ENCODE results near the gene KIRREL3. TPM values are rescaled to one million over a fixed set of nuclear protein-coding genes. Genes with fewer than 3 reads are reported as not detected.

The KIRREL3 gene
- polyA plus RNA-seq, 1 experiment = 2.3 TPM

DNA sequence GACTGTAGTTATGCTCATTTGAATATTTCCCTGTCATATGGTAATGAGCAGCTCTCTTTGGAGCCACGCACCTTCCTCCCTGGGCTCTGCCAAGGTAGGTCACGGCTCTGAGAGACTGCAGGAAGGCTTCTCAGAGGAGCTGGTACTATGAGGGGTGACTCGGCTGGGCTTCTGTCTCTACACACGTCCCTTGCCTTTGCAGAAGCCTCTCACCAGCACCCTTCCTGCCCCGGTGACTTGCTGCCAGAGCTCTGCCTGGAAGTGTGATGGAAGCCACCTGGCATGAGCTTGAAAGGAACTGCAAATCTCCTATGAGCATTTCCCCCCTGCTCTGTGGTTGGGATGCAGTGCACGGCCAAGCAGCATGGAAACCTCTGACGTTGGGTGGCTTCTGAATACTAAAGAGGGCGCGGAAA, 74.2 kb downstream of the KIRREL3 start:
- TF ChIP-seq, protein P1, sequence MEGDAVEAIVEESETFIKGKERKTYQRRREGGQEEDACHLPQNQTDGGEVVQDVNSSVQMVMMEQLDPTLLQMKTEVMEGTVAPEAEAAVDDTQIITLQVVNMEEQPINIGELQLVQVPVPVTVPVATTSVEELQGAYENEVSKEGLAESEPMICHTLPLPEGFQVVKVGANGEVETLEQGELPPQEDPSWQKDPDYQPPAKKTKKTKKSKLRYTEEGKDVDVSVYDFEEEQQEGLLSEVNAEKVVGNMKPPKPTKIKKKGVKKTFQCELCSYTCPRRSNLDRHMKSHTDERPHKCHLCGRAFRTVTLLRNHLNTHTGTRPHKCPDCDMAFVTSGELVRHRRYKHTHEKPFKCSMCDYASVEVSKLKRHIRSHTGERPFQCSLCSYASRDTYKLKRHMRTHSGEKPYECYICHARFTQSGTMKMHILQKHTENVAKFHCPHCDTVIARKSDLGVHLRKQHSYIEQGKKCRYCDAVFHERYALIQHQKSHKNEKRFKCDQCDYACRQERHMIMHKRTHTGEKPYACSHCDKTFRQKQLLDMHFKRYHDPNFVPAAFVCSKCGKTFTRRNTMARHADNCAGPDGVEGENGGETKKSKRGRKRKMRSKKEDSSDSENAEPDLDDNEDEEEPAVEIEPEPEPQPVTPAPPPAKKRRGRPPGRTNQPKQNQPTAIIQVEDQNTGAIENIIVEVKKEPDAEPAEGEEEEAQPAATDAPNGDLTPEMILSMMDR (IDR thresholded peaks at IDR 0.05; ENCODE audit: low read depth, low read length) = no peak
- ChIA-PET POLR2A (no interaction called here), CTCF (no interaction called here)
- H3K9me3 ChIP-seq (ENCODE audit: control insufficient read depth, insufficient read depth, low read length) = no peaks in the 10 kb centered on the region
- no peak for DNase-seq (ENCODE audit: low read depth, low spot score)
- H3K4me3 ChIP-seq (ENCODE audit: low read depth, low read length) = no peak overlapping the region
- H3K27ac ChIP-seq (ENCODE audit: low read depth, low read length) = peak overlapping the region; percentile 21
- no peaks in the 10 kb centered on the region for H3K27me3 ChIP-seq (ENCODE audit: control insufficient read depth, insufficient read depth, low read length)

DNA sequence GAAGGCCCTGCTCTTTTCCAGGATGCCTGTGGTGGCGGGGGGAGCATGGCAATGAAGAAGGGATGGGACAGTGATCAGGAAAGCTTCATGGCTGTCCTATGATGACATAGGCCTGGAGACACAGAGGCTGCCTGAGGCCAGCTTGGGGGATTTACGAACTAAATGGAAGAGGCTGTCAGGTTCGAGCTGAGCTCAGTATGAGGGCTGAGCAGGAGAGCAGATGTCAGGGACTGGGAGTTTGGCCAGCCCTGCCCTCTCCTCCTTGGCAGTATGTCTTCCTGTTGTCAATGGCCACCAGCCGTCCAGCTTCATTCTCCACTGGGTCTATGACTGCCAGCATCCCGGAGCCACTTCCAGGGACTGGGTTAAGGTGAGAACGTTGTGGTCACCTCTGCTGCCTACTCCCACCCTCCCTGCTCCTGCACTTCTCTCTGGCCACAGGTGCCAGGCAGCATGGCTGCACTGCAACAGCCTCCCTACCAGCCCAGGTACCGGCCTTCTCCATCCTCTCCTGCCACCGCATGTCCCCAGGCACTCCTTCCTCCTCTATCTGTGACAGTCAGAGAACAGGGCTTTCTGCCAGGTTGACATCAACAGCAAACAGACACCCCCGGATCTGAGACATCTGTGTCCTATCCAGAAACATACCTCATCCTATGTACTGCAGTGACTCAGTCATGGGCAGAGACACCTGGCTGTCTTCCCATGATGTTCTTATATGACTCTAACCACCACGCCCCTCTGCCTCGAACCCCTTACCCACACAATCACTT, 75.1 kb downstream of the KIRREL3 start:
- DNase-seq (ENCODE audit: low read depth, low spot score) = no peak
- CTCF ChIA-PET = no interaction called here
- POLR2A ChIA-PET = no interaction called here

DNA sequence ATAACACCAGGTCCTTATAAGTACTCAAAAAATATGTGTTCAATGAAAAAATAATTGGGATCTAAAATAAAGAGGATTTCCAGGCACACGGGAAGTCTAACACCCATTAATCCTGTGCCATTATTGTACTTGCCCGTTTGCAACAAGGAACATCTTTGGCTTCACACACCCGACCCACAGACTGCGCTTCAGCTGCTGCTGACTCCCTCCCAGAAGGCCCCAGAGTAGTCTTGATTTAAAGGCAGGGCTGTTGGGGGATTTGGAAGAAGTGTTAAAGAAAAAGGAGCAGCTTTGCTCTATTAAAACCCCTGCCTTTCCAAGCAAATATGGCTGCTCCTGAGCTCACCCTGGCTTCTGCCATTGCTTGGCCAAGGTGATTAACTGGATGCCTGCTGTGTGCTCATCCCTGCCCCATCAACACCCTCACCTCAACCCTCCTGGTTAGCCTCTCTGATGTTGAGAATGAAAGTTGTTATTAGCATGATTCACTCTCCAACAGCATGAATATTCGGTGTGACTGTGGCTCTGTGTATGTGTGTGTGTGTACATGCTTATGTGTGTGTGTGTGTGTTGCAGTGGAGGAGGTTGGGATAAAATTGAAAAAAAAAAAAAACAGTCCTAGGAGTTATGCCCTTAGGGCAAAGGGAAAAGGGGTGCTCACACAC, 76.1 kb downstream of the KIRREL3 start:
- no peak overlapping the region for H3K4me3 ChIP-seq (ENCODE audit: low read depth, low read length)
- TF ChIP-seq, protein P1 (IDR thresholded peaks at IDR 0.05; ENCODE audit: low read depth, low read length) = no peak
- no peaks in the 10 kb centered on the region for H3K9me3 ChIP-seq (ENCODE audit: control insufficient read depth, insufficient read depth, low read length)
- DNase-seq (ENCODE audit: low read depth, low spot score) = no peak
- POLR2A ChIA-PET = no interaction called here
- no peak overlapping the region for H3K27ac ChIP-seq (ENCODE audit: low read depth, low read length)
- no peaks in the 10 kb centered on the region for H3K27me3 ChIP-seq (ENCODE audit: control insufficient read depth, insufficient read depth, low read length)
- CTCF ChIA-PET = no interaction called here

More for the DNA sequence above, 75.1 kb downstream of the KIRREL3 start:
- peak overlapping the region; percentile 2 for H3K27ac ChIP-seq (ENCODE audit: low read depth, low read length)
- no peaks in the 10 kb centered on the region for H3K9me3 ChIP-seq (ENCODE audit: control insufficient read depth, insufficient read depth, low read length)
- TF ChIP-seq, protein P1 (IDR thresholded peaks at IDR 0.05; ENCODE audit: low read depth, low read length) = no peak
- H3K27me3 ChIP-seq (ENCODE audit: control insufficient read depth, insufficient read depth, low read length) = no peaks in the 10 kb centered on the region
- no peak overlapping the region for H3K4me3 ChIP-seq (ENCODE audit: low read depth, low read length)

DNA sequence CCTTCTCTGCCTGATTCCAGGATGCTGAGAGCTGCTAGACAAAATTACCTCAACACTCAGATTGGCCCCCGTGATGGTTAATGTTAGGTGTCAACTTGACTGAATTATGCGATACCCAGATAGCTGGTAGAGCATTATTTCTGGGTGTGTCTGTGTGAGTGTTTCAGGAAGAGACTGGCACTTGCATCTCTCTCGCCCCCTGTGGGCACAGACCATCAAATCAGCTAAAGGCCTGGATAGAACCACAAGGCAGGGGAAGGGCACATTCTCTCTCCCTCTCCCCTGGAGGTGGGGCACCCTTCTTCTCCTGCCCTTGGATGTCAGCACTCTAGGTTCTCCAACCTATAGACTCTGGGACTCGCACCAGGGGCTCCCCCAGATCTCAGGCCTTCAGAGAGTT, 79.7 kb downstream of the KIRREL3 start:
- Histone ChIP-seq H3K4me3 (ENCODE audit: low read depth, low read length) (no peak overlapping the region), H3K9me3 (ENCODE audit: control insufficient read depth, insufficient read depth, low read length) (no peaks in the 10 kb centered on the region), H3K27me3 (ENCODE audit: control insufficient read depth, insufficient read depth, low read length) (no peaks in the 10 kb centered on the region), H3K27ac (ENCODE audit: low read depth, low read length) (no peak overlapping the region)
- POLR2A ChIA-PET = no interaction called here
- CTCF ChIA-PET = interaction anchor here (0.8 kb wide), 1 partner anchor 70 kb away, joined by 3 read pairs; no protein-coding TSS in a partner anchor
- DNase-seq (ENCODE audit: low read depth, low spot score) = no peak
- TF ChIP-seq, protein P1 (IDR thresholded peaks at IDR 0.05; ENCODE audit: low read depth, low read length) = no peak
